H1 (cell line): ENCODE results near the gene AURKAIP1. TPM values are rescaled to one million over a fixed set of nuclear protein-coding genes. Genes with fewer than 3 reads are reported as not detected.

Experiments used
- RAD21 ChIP-seq, 2 experiments: IDR thresholded peaks in 1 of 2; conservative IDR thresholded peaks in 1 of 2; 2 replicates each; pipeline ENCODE4 v1.6.1; 2011; ENCODE audit warnings: low read depth in 2 of 2, low read length in 2 of 2, improper control_type of control experiment in 1 of 2, inconsistent platforms in 1 of 2, mild to moderate bottlenecking in 1 of 2, moderate library complexity in 1 of 2
- RNF2 ChIP-seq: fragments of 200-900, 300-1000 bp; sonication (generic); IDR thresholded peaks from 2 replicates; pipeline ENCODE4 v1.7.1; 2016; ENCODE audit warnings: borderline replicate concordance, low read depth, mild to moderate bottlenecking, antibody characterized with exemption, low read length; ENCODE audit not compliant: poor library complexity, severe bottlenecking; ENCODE audit errors: missing control alignments
- TAF1 ChIP-seq: IDR thresholded peaks from 2 replicates; pipeline ENCODE4 v1.6.1; 2011; ENCODE audit warnings: mild to moderate bottlenecking, low read depth, low read length
- polyA plus RNA-seq, 7 experiments: library from polyadenylated mRNA; depleted of rRNA in 3 of 7; stranded (reverse) in 5 of 7; unstranded in 2 of 7; fragments of >200 nt in 5 of 7; fragments of 200-250 nt in 2 of 7; gene quantifications; 1 replicate in 5 of 7; 2 replicates in 1 of 7; 4 replicates in 1 of 7; pipeline versions ENCODE4 v1.2.1 to v1.2.3, GENCODE V29; 2011 to 2013; ENCODE audit warnings: missing spikeins in 2 of 7, mixed read lengths in 2 of 7
- total RNA-seq: library from RNA; stranded (reverse); fragmentation: NEBNext Ultra II Directional; extraction: Animal tissue kit (Norgen Biotek cat#: 25700); gene quantifications from 2 replicates; pipeline ENCODE4 v1.2.1, GENCODE V29; 2021

The AURKAIP1 gene
- total and polyA plus RNA-seq, 2 of the 8 experiments (the other 6 are each of a cell fraction or from before 2014, with no cell fraction given), result 87.8 to 194 TPM

DNA sequence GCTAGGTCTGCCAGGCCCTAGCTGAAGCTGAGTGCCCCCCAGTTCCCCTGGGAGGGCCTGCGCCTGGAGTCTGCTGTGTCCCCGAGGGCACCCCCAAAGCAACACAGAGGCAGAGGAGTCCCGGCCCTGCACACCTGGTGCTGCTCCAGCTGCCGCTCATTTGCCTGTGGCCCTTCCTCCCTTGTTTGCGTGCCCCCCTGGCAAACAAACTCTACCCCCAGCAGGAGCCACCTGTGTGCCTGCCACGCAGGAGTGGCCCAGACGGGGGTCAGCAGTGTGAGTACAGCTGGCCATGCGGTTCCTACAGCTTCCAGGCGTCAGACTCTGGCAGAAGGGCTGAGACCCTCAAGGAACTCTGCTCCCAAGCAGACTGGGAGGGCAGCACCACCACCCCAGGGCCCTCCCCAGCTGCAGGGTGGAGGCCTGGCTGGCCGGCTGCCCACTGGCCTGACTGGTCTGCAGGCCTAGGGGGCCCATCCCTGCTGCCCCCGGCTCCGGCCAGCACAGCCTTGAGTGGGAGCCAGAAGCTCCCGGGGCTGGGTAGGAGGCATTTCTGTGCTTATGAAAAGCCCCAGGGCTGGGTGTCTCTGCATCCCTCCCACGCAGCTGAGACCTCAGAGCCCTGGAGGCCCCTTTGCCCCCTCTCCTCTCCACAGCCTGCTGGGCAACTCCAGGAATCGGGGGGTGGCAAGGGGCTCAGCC is 44.5 kb downstream of the AURKAIP1 start (continued):
- no peak for TF ChIP-seq RAD21 (IDR thresholded peaks at IDR 0.05 in 1 of 2, conservative IDR thresholded peaks at IDR 0.05 in 1 of 2; ENCODE audit: low read depth in 2 of 2, low read length in 2 of 2)
- no peak for TF ChIP-seq TAF1
- no peak for TF ChIP-seq RNF2
